Measurements from ENCODE around the gene APBA2.

DNA sequence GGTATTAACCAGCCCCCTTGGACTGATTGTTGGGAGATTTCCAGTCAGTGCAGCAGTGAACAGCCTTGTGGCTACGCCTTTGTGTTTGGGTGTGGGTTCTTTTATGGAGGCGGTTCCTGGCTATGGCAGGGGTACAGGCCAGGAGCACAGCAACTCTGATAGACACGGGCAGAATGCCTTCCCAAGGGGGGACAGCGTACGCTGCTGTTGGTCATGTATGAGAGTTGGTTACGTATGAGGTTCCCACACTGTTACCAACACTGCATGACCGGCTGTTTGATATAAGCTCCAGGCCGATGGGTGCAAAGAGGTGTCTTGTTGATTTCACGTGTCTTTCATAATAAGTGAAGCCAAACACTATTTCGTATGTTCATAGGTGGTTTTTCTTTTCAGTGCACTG is 196.0 kb downstream of the APBA2 start:
- TF ChIP-seq, protein P1, sequence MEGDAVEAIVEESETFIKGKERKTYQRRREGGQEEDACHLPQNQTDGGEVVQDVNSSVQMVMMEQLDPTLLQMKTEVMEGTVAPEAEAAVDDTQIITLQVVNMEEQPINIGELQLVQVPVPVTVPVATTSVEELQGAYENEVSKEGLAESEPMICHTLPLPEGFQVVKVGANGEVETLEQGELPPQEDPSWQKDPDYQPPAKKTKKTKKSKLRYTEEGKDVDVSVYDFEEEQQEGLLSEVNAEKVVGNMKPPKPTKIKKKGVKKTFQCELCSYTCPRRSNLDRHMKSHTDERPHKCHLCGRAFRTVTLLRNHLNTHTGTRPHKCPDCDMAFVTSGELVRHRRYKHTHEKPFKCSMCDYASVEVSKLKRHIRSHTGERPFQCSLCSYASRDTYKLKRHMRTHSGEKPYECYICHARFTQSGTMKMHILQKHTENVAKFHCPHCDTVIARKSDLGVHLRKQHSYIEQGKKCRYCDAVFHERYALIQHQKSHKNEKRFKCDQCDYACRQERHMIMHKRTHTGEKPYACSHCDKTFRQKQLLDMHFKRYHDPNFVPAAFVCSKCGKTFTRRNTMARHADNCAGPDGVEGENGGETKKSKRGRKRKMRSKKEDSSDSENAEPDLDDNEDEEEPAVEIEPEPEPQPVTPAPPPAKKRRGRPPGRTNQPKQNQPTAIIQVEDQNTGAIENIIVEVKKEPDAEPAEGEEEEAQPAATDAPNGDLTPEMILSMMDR (IDR thresholded peaks at IDR 0.05) = no peak
- no peak for TF ChIP-seq POLR2A (IDR thresholded peaks at IDR 0.05)
